PC-9 (cell line): ENCODE data around the gene PIGN. TPM values are rescaled to one million over a fixed set of nuclear protein-coding genes. Genes with fewer than 3 reads are reported as not detected.

Source experiments
- BruUV-seq: library from RNA; stranded (reverse); fragments of 400-500 nt; replicated peaks from 2 replicates; lab custom pipeline; 2021; lab: Mats Ljungman, UMichigan
- CTCF ChIA-PET: fragments of 300-600 bp; sonication (Branson Sonifier 250); formaldehyde crosslinking; loops from one replicate; lab custom pipeline; 2022; ENCODE audit warnings: antibody characterized with exemption; lab: Charles Lee
- POLR2A ChIA-PET: fragments of 300-600 bp; sonication (Branson Sonifier 250); formaldehyde crosslinking; loops from one replicate; lab custom pipeline; 2022; ENCODE audit warnings: antibody characterized with exemption; ENCODE audit not compliant: unreplicated experiment; lab: Charles Lee
- DNase-seq, 2 experiments: peaks; one replicate each; pipeline versions ENCODE4 v3.0.0 to v3.0.0-alpha.2; 2015 to 2022; ENCODE audit warnings: mixed read lengths in 1 of 2
- H2AFZ ChIP-seq: fragments of 200-600 bp; sonication (generic); 2 replicates; pipeline ENCODE4 v1.8.1; 2017; ENCODE audit warnings: antibody characterized with exemption
- H3F3A ChIP-seq: fragments of 200-600 bp; sonication (generic); 2 replicates; pipeline ENCODE4 v1.8.1; 2017; ENCODE audit warnings: antibody characterized with exemption, mild to moderate bottlenecking, low read depth; ENCODE audit not compliant: insufficient read depth
- H3K27ac ChIP-seq: fragments of 200-600 bp; sonication (generic); 2 replicates; pipeline ENCODE4 v1.6.1; 2016; ENCODE audit warnings: mixed run types
- H3K27me3 ChIP-seq: fragments of 200-600 bp; sonication (generic); 2 replicates; pipeline ENCODE4 v1.6.1; 2016; ENCODE audit warnings: low read depth, mixed run types; ENCODE audit not compliant: insufficient read depth
- H3K36me3 ChIP-seq: fragments of 200-600 bp; sonication (generic); 2 replicates; pipeline ENCODE4 v1.6.1; 2016; ENCODE audit warnings: low read depth, mixed run types
- H3K4me1 ChIP-seq: fragments of 200-600 bp; sonication (generic); replicated peaks from 2 replicates; pipeline ENCODE4 v1.6.1; 2016; ENCODE audit warnings: mixed run types; ENCODE audit not compliant: insufficient read depth
- H3K4me2 ChIP-seq: fragments of 200-600 bp; sonication (generic); 2 replicates; pipeline ENCODE4 v1.6.1; 2017; ENCODE audit warnings: mixed run types
- H3K4me3 ChIP-seq: fragments of 200-600 bp; sonication (generic); 2 replicates; pipeline ENCODE4 v1.6.1; 2016; ENCODE audit warnings: mixed run types
- H3K79me2 ChIP-seq: fragments of 200-600 bp; sonication (generic); 2 replicates; pipeline ENCODE4 v1.6.1; 2017; ENCODE audit warnings: low read depth, mixed run types
- H3K9me2 ChIP-seq: fragments of 200-600 bp; sonication (generic); 2 replicates; pipeline ENCODE4 v1.8.1; 2017; ENCODE audit warnings: mild to moderate bottlenecking; ENCODE audit not compliant: insufficient read depth
- H3K9me3 ChIP-seq: fragments of 200-600 bp; sonication (generic); 2 replicates; pipeline ENCODE4 v1.8.1; 2016; ENCODE audit warnings: low read depth; ENCODE audit not compliant: insufficient read depth
- H4K20me1 ChIP-seq: fragments of 200-600 bp; sonication (generic); 2 replicates; pipeline ENCODE4 v1.8.1; 2017; ENCODE audit not compliant: insufficient read depth
- EZH2 ChIP-seq: fragments of 200-600 bp; sonication (generic); IDR thresholded peaks from 2 replicates; pipeline ENCODE4 v1.8.0; 2017; ENCODE audit warnings: antibody characterized with exemption, low read depth
- intact Hi-C: fragments of 100-400 bp; cut with micrococcal nuclease; formaldehyde crosslinking; loops from one replicate; pipeline ENCODE4 v1.10.0; 2022; ENCODE audit not compliant: unreplicated experiment
- total RNA-seq: library from RNA; stranded (reverse); gene quantifications from 2 replicates; pipeline ENCODE4 v1.2.3, GENCODE V29; 2021
- TF ChIP-seq, protein P1 (sequence below): fragments of 200-600 bp; sonication (generic); conservative IDR thresholded peaks from 2 replicates; pipeline ENCODE4 v1.6.1; 2017; ENCODE audit warnings: mixed run types, antibody characterized with exemption, mild to moderate bottlenecking, moderate library complexity

PIGN gene
- total RNA-seq, 1 experiment from 2014 or later: 20.3 TPM

GRCh38 chr18:62131301-62131909 lies 55.5 kb downstream of the PIGN start:
- BruUV-seq: no TSS peak

GRCh38 chr18:62128157-62128556 lies 58.7 kb downstream of the PIGN start:
- Histone ChIP-seq H3F3A (no peaks in the 10 kb centered on the region; the same call in 1 of the 2 replicates), H2AFZ (no peak overlapping the region), H3K4me1 (no peaks in the 10 kb centered on the region), H3K27me3 (no peaks in the 10 kb centered on the region), H3K4me3 (no peak overlapping the region), H4K20me1 (no peaks in the 10 kb centered on the region), H3K4me2 (no peak overlapping the region), H3K79me2 (no peaks in the 10 kb centered on the region), H3K9me2 (no peaks in the 10 kb centered on the region; the same call in 1 of the 2 replicates), H3K36me3 (no peaks in the 10 kb centered on the region), H3K9me3 (no peaks in the 10 kb centered on the region), H3K27ac (no peak overlapping the region)
- intact Hi-C loops: no loop called here
- no peak for DNase-seq
- ChIA-PET POLR2A (interaction anchor here (0.6 kb wide), 2 partner anchors 224 to 276 kb away, joined by 4 to 6 read pairs; no protein-coding TSS in a partner anchor), CTCF (no interaction called here)
- BruUV-seq: no TSS peak
- TF ChIP-seq, protein P1, sequence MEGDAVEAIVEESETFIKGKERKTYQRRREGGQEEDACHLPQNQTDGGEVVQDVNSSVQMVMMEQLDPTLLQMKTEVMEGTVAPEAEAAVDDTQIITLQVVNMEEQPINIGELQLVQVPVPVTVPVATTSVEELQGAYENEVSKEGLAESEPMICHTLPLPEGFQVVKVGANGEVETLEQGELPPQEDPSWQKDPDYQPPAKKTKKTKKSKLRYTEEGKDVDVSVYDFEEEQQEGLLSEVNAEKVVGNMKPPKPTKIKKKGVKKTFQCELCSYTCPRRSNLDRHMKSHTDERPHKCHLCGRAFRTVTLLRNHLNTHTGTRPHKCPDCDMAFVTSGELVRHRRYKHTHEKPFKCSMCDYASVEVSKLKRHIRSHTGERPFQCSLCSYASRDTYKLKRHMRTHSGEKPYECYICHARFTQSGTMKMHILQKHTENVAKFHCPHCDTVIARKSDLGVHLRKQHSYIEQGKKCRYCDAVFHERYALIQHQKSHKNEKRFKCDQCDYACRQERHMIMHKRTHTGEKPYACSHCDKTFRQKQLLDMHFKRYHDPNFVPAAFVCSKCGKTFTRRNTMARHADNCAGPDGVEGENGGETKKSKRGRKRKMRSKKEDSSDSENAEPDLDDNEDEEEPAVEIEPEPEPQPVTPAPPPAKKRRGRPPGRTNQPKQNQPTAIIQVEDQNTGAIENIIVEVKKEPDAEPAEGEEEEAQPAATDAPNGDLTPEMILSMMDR: no peak

More at GRCh38 chr18:62131301-62131909, 55.5 kb downstream of the PIGN start:
- Histone ChIP-seq H3K4me3 (no peak overlapping the region), H3K27me3 (no peaks in the 10 kb centered on the region), H3K9me3 (no peaks in the 10 kb centered on the region), H3K79me2 (no peaks in the 10 kb centered on the region), H3K27ac (no peak overlapping the region), H3K9me2 (no peaks in the 10 kb centered on the region), H3K36me3 (no peaks in the 10 kb centered on the region), H3K4me2 (no peak overlapping the region), H3F3A (no peaks in the 10 kb centered on the region; the same call in 1 of the 2 replicates), H3K4me1 (no peaks in the 10 kb centered on the region), H2AFZ (no peak overlapping the region), H4K20me1 (no peaks in the 10 kb centered on the region)
- intact Hi-C loops: loop anchor here (1.0 to 5.0 kb wide), 4 partner anchors 494 to 1446 kb away; no protein-coding TSS in a partner anchor
- DNase-seq: peak; percentile 20 to 41
- ChIA-PET CTCF (no interaction called here), POLR2A (no interaction called here)
- TF ChIP-seq, protein P1: peak; percentile 92
- no peak for TF ChIP-seq EZH2

DNA sequence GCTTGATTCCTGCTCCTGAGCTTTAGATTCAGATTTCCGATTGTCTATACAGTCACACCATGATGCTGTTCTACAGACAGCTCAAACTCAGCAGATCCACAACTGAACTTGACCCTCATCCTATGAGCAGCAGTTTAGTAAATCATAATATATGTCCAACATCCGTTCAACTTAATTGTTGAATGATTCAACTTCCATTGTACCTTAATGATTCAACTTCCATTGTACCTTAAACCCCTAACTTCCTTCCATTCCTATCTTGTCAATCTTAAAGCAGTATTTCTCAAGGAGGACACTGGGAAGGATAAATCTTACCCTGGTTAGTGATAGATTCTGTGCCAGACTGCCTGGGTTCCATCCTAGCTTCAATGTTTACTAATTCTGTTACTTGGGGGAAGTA lies 60.1 kb downstream of the PIGN start:
- no peaks in the 10 kb centered on the region for H3K9me3 ChIP-seq
- TF ChIP-seq EZH2: no peak
- TF ChIP-seq, protein P1: no peak
- no peaks in the 10 kb centered on the region for H3F3A ChIP-seq
- BruUV-seq: no TSS peak
- H2AFZ ChIP-seq: no peak overlapping the region
- H3K27ac ChIP-seq: no peak overlapping the region
- no peaks in the 10 kb centered on the region for H3K4me1 ChIP-seq
- intact Hi-C loops: no loop called here
- H3K4me3 ChIP-seq: no peak overlapping the region
- CTCF ChIA-PET: no interaction called here
- POLR2A ChIA-PET: no interaction called here
- no peak for DNase-seq
- H3K4me2 ChIP-seq: no peak overlapping the region
- H3K9me2 ChIP-seq: no peaks in the 10 kb centered on the region; the same call in 1 of the 2 replicates
- no peaks in the 10 kb centered on the region for H3K27me3 ChIP-seq
- no peaks in the 10 kb centered on the region for H3K79me2 ChIP-seq
- no peaks in the 10 kb centered on the region for H4K20me1 ChIP-seq
- no peaks in the 10 kb centered on the region for H3K36me3 ChIP-seq
